Activated CD8-positive, alpha-beta T cell treated with anti-CD3 and anti-CD28 coated beads for 36 hours (primary cell): ENCODE measurements around the gene SPINT3. TPM values are rescaled to one million over a fixed set of nuclear protein-coding genes. Genes with fewer than 3 reads are reported as not detected.

Experiments
- ATAC-seq: fragments of 200-7000 bp; cut with Tn5 transposase; one replicate; pipeline ENCODE4 v1.10.0; 2021; ENCODE audit warnings: mild to moderate bottlenecking, moderate library complexity
- CTCF ChIA-PET: fragments of 350-600 bp; sonication (Branson Sonifier 250); formaldehyde crosslinking; loops from one replicate; lab custom pipeline; 2021; ENCODE audit warnings: antibody characterized with exemption; lab: Charles Lee
- POLR2A ChIA-PET: fragments of 350-600 bp; sonication (Branson Sonifier 250); formaldehyde crosslinking; loops from one replicate; lab custom pipeline; 2021; ENCODE audit warnings: antibody characterized with exemption; lab: Charles Lee
- DNase-seq: peaks from one replicate; pipeline ENCODE4 v3.0.0-alpha.2; 2020
- H3K27ac Mint-ChIP-seq: one replicate; pipeline ENCODE4 v1.8.0; 2021; ENCODE audit warnings: mild to moderate bottlenecking, mixed read lengths
- H3K27me3 Mint-ChIP-seq: one replicate; pipeline ENCODE4 v1.8.0; 2021; ENCODE audit warnings: mixed read lengths
- H3K36me3 Mint-ChIP-seq: one replicate; pipeline ENCODE4 v1.8.0; 2021; ENCODE audit warnings: low read depth, mixed read lengths
- H3K4me1 Mint-ChIP-seq: one replicate; pipeline ENCODE4 v1.8.0; 2021; ENCODE audit warnings: low read depth, mixed read lengths
- H3K4me3 Mint-ChIP-seq: one replicate; pipeline ENCODE4 v1.8.0; 2021; ENCODE audit warnings: mild to moderate bottlenecking, moderate library complexity, mixed read lengths
- H3K9me3 Mint-ChIP-seq: one replicate; pipeline ENCODE4 v1.8.0; 2021; ENCODE audit warnings: mixed read lengths
- CTCF ChIP-seq: fragments of 200-600 bp; IDR thresholded peaks from one replicate; pipeline ENCODE4 v1.8.0; 2022; ENCODE audit warnings: antibody characterized with exemption, mild to moderate bottlenecking
- intact Hi-C: fragments of 100-400 bp; cut with micrococcal nuclease; formaldehyde crosslinking; loops from one replicate; pipeline ENCODE4 v1.10.0; 2022
- total RNA-seq, 2 experiments: library from RNA; stranded (reverse); gene quantifications; one replicate each; pipeline ENCODE4 v1.2.3, GENCODE V29; 2021

SPINT3 gene
- total RNA-seq, 2 experiments from 2014 or later: not detected

DNA sequence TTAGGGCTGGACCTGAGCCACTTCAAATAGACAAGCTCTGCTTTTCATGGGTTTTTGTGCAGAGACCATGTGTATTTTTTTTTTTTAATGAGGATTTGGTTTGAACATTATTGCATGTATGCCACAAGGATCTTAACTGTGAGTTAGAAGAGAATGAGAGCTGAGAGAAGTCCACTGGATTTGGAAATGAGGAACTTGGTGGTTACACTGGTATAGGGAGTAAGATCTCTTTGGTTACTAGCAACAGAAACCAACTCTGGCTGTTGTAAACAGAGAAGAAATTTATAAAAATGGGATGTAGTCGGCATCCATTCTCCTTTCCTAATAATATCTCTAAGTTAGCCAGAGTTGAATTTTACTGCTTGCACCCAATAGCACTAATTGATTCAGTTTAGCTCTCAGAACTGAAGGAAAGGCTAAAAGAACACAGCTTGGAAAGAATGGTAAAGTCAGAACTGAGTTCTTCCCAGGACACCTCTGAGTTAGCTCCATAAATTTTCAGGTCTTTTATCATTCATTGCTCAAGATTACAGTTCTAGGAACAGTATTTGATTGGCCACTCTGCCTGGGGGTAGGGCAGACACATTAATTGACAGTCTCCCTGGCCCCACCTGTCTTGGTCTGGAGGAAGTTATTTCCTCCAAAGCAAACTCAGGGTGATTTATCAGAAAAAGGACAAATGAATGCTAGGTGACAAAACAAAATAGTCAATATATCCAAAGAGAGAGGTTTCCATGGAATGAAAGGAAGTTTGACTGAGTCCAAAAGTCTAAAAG, 49.7 kb downstream of the SPINT3 start:
- peaks cover 24% of the 10 kb centered on the region for H3K27me3 Mint-ChIP-seq
- no peak overlapping the region for H3K27ac Mint-ChIP-seq
- H3K4me1 Mint-ChIP-seq: peaks cover 10% of the 10 kb centered on the region
- DNase-seq (no peak), ATAC-seq (no peak)
- H3K9me3 Mint-ChIP-seq: no peaks in the 10 kb centered on the region
- ChIA-PET POLR2A (interaction anchor here (0.8 kb wide), 1 partner anchor 91 kb away, joined by 3 read pairs; no protein-coding TSS in a partner anchor), CTCF (interaction anchor here (1.1 to 9.1 kb wide), 7 partner anchors 9 to 305 kb away, joined by 4 to 69 read pairs (median 7); partner anchors contain the start of gene SYS1)
- no peak for TF ChIP-seq CTCF
- no peak overlapping the region for H3K4me3 Mint-ChIP-seq
- H3K36me3 Mint-ChIP-seq: no peaks in the 10 kb centered on the region
- intact Hi-C loops: no loop called here

DNA sequence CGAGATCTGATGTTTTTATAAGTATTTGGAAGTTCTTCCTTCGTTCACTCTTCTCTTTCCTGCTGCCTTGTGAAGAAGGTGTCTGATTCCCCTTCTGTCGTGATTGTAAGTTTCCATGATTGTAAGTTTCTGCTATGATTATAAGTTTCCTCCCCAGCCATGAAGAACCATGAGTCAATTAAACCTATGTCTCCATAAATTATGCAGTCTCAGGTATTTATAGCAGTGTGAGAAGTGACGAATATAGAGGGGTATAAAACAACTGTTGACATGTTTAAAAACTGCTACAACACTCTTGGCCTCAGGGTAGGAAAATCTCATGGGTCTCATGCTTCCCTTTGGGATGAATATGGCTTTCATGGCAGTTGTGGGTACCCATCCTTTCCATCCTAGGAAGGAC, 51.7 kb downstream of the SPINT3 start:
- Mint-ChIP-seq H3K9me3 (no peaks in the 10 kb centered on the region), H3K36me3 (no peaks in the 10 kb centered on the region), H3K27ac (no peak overlapping the region), H3K4me1 (peaks cover 4% of the 10 kb centered on the region), H3K4me3 (no peak overlapping the region), H3K27me3 (peaks cover 12% of the 10 kb centered on the region)
- ATAC-seq (no peak), DNase-seq (no peak)
- ChIA-PET POLR2A (interaction anchor here (1.0 kb wide), 1 partner anchor 89 kb away, joined by 3 read pairs; no protein-coding TSS in a partner anchor), CTCF (interaction anchor here (1.1 to 9.1 kb wide), 4 partner anchors 12 to 307 kb away, joined by 3 to 69 read pairs (median 6); no protein-coding TSS in a partner anchor)
- TF ChIP-seq CTCF: no peak
- intact Hi-C loops: no loop called here

GRCh38 chr20:45462711-45463509, 52.5 kb downstream of the SPINT3 start:
- Mint-ChIP-seq H3K27me3 (peaks cover 7% of the 10 kb centered on the region), H3K9me3 (no peaks in the 10 kb centered on the region), H3K4me3 (no peak overlapping the region), H3K36me3 (no peaks in the 10 kb centered on the region), H3K27ac (no peak overlapping the region), H3K4me1 (peaks cover 4% of the 10 kb centered on the region)
- intact Hi-C loops: no loop called here
- ChIA-PET CTCF (interaction anchor here (0.8 to 9.1 kb wide), 4 partner anchors 12 to 308 kb away, joined by 3 to 69 read pairs (median 6); no protein-coding TSS in a partner anchor), POLR2A (no interaction called here)
- DNase-seq (no peak), ATAC-seq (no peak)
- TF ChIP-seq CTCF: no peak

Other genes starting within 250 kb of the SPINT3 start
- gene RBPJL, start 208.8 kb downstream of the SPINT3 start, total RNA-seq: not detected
- 1 to 10 TPM in 1 of 2 experiments, under 1 TPM in 1; 0.74 to 1.2 TPM for gene MATN4, start 207.3 kb downstream of the SPINT3 start, total RNA-seq
- gene SDC4, start 167.2 kb downstream of the SPINT3 start, total RNA-seq: 10 to 100 TPM; 21.1 to 22.0 TPM
- gene SYS1, start 152.5 kb downstream of the SPINT3 start, total RNA-seq: 10 to 100 TPM; 19.6 to 20.7 TPM
- gene TP53TG5, start 137.3 kb downstream of the SPINT3 start, total RNA-seq: under 1 TPM in 1 of 2 experiments, not detected in 1; 0.29 TPM
- 10 to 100 TPM; 13.8 to 15.5 TPM for gene DBNDD2, start 107.3 kb downstream of the SPINT3 start, total RNA-seq
- gene PIGT, start 99.5 kb downstream of the SPINT3 start, total RNA-seq: 10 to 100 TPM; 43.7 to 47.7 TPM
- 1 to 10 TPM; 1.3 TPM for gene WFDC2, start 45.9 kb downstream of the SPINT3 start, total RNA-seq
- gene WFDC6, start 23.9 kb upstream of the SPINT3 start, total RNA-seq: not detected
- gene EPPIN, start 31.8 kb upstream of the SPINT3 start, total RNA-seq: not detected
- not detected for gene WFDC8, start 63.7 kb upstream of the SPINT3 start, total RNA-seq
- gene WFDC10A, start 114.1 kb upstream of the SPINT3 start, total RNA-seq: not detected
- not detected for gene WFDC9, start 115.7 kb upstream of the SPINT3 start, total RNA-seq
- gene WFDC11, start 154.6 kb upstream of the SPINT3 start, total RNA-seq: not detected
- not detected for gene WFDC13, start 186.4 kb upstream of the SPINT3 start, total RNA-seq
- gene WFDC10B, start 189.4 kb upstream of the SPINT3 start, total RNA-seq: not detected
- gene SPINT4, start 206.7 kb upstream of the SPINT3 start, total RNA-seq: not detected